Upper lobe of left lung (tissue), 6 donors: Measurements from ENCODE around the gene FARP1. TPM values are rescaled to one million over a fixed set of nuclear protein-coding genes. Genes with fewer than 3 reads are reported as not detected.

Source experiments
- ATAC-seq, 2 donors: fragments of 200-7000 bp; cut with Tn5 transposase; one replicate each; pipeline ENCODE4 v1.9.1; 2022; ENCODE audit warnings: mild to moderate bottlenecking in 2 of 2, moderate library complexity in 2 of 2; ENCODE audit not compliant: low FRiP score in 2 of 2
- DNase-seq, 2 donors: peaks; one replicate each; pipeline ENCODE4 v3.0.0-alpha.2; 2019 to 2020
- H3K27ac ChIP-seq, 4 donors: fragments of 200-600 bp; sonication (generic); one replicate each; pipeline ENCODE4 v1.5.1; 2016 to 2019
- H3K27me3 ChIP-seq, 4 donors: fragments of 200-600 bp; sonication (generic); one replicate each; pipeline ENCODE4 v1.5.1; 2017 to 2019
- H3K36me3 ChIP-seq, 4 donors: fragments of 200-600 bp; sonication (generic); one replicate each; pipeline ENCODE4 v1.5.1; 2016 to 2019
- H3K4me1 ChIP-seq, 4 donors: fragments of 200-600 bp; sonication (generic); one replicate each; pipeline ENCODE4 v1.5.1; 2018 to 2019
- H3K4me3 ChIP-seq, 4 donors: fragments of 200-600 bp; sonication (generic); one replicate each; pipeline ENCODE4 v1.5.1; 2017 to 2019; ENCODE audit warnings: mild to moderate bottlenecking in 2 of 4, moderate library complexity in 1 of 4
- H3K9me3 ChIP-seq, 4 donors: fragments of 200-600 bp; sonication (generic); one replicate each; pipeline ENCODE4 v1.5.1; 2018 to 2019
- EP300 ChIP-seq, 4 donors: sonication (generic); formaldehyde crosslinking; IDR thresholded peaks; one replicate each; pipeline ENCODE4 v1.5.1; 2017; ENCODE audit warnings: antibody characterized with exemption in 4 of 4, control low read depth in 2 of 4
- POLR2A ChIP-seq, 4 donors: fragments of 450-650 bp; IDR thresholded peaks; one replicate each; pipeline ENCODE4 v1.5.1; 2016 to 2017; ENCODE audit warnings: antibody characterized with exemption in 4 of 4, mild to moderate bottlenecking in 2 of 4
- POLR2AphosphoS5 ChIP-seq, 2 donors: sonication (generic); formaldehyde crosslinking; IDR thresholded peaks; one replicate each; pipeline ENCODE4 v1.5.1; 2017; ENCODE audit warnings: antibody characterized with exemption in 2 of 2
- WGBS, 2 donors: methylation state at CpG; one replicate each; pipeline ENCODE4 v1.1.5; 2017 to 2018; 5-methylcytosine and 5-hydroxymethylcytosine counted together
- total RNA-seq, 6 donors: library from RNA; depleted of rRNA in 4 of 6; stranded (reverse); fragments of >200 nt in 4 of 6; gene quantifications; one replicate each; pipeline versions ENCODE4 v1.1.0 to v1.2.1, GENCODE V29; 2016 to 2021
- TF ChIP-seq, protein P1 (sequence below), 6 experiments: fragments of 450-650 bp in 4 of 6; fragments of 200-600 bp in 2 of 6; sonication (generic) in 2 of 6; IDR thresholded peaks; one replicate each; pipeline ENCODE4 v1.5.1; 2016 to 2019; ENCODE audit warnings: antibody characterized with exemption in 6 of 6
- donor health status: DM: no; HTN: no; CAD: no; lungs with moderate emphysema.
- donor health status: DM: no; HTN: yes; CAD: no; lungs with severe emphysema.

Gene FARP1
- total RNA-seq, 6 donors from 2014 or later: 65.7 to 111 (median 91.8) TPM

DNA sequence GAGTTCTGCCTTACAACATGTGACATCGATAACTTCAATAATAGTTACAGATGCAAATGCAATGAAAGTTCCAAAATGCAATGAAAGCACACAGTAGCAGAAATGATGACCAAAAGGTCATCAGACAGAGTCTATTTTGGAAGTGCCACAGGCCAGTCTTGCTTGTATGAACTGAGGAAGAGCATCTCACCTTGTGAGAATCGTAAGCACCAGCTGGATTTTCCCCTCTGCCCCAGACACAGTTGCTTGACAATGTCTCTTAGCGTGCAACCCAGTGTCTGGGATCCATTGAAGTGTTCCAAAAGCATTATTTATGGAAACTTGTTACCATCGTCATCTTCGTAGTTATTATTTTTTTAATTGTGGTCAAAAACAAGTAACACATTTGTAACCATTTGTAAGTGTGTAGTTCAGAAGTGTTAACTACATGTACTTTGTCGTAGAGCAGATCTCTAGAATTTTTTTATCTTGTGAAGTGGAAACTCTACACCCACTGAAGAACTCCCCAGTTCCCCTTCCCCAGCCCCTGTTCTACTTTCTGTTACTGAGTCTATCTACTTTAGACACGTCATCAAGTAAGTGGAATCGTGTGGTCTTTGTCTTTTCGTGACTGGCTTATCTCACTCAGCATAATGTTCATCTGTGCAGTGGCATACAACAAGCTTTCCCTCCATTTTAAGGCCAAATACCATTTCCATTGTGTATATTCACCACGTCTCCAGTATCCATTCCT lies 204.2 kb downstream of the FARP1 start:
- WGBS, 2 donors: 91 to 94% methylated on average over 10 of the region's 10 CpGs
- no peak for TF ChIP-seq POLR2A (IDR thresholded peaks at IDR 0.05)
- TF ChIP-seq EP300 (IDR thresholded peaks at IDR 0.05): no peak
- TF ChIP-seq, protein P1, sequence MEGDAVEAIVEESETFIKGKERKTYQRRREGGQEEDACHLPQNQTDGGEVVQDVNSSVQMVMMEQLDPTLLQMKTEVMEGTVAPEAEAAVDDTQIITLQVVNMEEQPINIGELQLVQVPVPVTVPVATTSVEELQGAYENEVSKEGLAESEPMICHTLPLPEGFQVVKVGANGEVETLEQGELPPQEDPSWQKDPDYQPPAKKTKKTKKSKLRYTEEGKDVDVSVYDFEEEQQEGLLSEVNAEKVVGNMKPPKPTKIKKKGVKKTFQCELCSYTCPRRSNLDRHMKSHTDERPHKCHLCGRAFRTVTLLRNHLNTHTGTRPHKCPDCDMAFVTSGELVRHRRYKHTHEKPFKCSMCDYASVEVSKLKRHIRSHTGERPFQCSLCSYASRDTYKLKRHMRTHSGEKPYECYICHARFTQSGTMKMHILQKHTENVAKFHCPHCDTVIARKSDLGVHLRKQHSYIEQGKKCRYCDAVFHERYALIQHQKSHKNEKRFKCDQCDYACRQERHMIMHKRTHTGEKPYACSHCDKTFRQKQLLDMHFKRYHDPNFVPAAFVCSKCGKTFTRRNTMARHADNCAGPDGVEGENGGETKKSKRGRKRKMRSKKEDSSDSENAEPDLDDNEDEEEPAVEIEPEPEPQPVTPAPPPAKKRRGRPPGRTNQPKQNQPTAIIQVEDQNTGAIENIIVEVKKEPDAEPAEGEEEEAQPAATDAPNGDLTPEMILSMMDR (IDR thresholded peaks at IDR 0.05): no peak
- TF ChIP-seq POLR2AphosphoS5 (IDR thresholded peaks at IDR 0.05): no peak
- no peaks in the 10 kb centered on the region for H3K4me1 ChIP-seq
- no peaks in the 10 kb centered on the region for H3K9me3 ChIP-seq
- H3K4me3 ChIP-seq: no peak overlapping the region
- peaks cover 0 to 3% (median 0%) of the 10 kb centered on the region in 4 donors for H3K36me3 ChIP-seq
- ATAC-seq (no peak), DNase-seq (no peak)
- H3K27me3 ChIP-seq: no peaks in the 10 kb centered on the region
- no peak overlapping the region for H3K27ac ChIP-seq

DNA sequence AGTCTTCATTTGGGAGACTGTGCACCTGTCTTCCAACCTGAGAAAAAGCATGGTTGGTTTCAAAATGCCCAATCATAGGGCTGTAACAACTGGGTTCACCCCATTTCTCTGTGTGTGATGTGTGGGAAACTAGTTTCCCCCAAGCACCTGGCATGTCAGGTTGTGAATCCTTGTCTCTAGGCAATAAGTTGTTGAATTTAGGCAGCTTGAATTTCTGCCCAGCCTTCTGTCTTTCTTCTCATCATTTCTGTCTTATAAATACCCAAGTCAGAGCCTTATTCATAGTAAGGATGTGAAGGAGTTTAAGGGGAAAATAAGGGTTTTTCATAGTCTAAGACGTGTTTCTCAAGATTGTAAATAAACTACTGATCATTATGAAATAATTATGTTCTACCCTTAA lies 204.9 kb downstream of the FARP1 start:
- Histone ChIP-seq H3K36me3 (peaks cover 0 to 3% (median 0%) of the 10 kb centered on the region in 4 donors), H3K27me3 (no peaks in the 10 kb centered on the region), H3K9me3 (no peaks in the 10 kb centered on the region), H3K27ac (no peak overlapping the region), H3K4me1 (no peaks in the 10 kb centered on the region), H3K4me3 (no peak overlapping the region)
- 78 to 94% methylated on average over 1 of the region's 1 CpG for WGBS, 2 donors
- no peak for ATAC-seq
- TF ChIP-seq, protein P1 (IDR thresholded peaks at IDR 0.05): no peak
- TF ChIP-seq EP300 (IDR thresholded peaks at IDR 0.05) (no peak), POLR2AphosphoS5 (IDR thresholded peaks at IDR 0.05) (no peak), POLR2A (IDR thresholded peaks at IDR 0.05) (no peak)
- no peak for DNase-seq

DNA sequence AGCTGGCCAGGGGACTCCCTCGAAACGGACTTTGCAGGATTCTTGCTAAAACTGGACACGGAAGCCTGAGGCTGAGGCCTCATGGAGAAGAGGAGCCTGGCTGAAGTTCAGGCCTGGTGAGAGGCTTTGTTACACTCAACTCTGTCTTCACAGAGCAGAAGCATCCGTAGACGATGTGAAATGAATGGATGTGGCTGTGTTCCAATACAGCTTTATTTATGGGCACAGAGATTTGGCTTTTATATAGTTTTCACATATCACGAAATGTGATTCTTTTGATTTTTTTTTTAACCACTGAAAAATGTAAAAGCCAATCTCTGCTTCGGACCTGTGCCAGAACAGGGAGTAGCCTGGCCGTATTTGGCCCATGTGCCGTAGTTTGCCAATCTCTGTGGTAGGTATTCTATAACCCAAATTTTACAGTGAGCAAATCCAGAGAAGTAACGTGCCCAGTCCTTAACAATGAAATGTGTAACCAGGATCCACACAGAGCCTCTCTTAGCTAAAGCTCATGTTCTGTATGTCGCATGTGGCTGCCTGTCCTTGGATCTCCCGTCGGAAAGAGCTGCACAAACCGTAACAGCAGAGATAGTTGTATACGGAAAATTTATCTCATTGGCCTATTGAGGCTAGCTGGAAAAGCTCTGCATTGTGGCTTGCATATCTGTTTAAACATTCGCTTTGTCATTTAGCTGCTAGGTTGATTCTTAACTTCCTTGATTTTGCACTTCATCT lies 205.7 kb downstream of the FARP1 start:
- TF ChIP-seq, protein P1 (IDR thresholded peaks at IDR 0.05): no peak
- WGBS, 2 donors: 85 to 92% methylated on average over 16 of the region's 16 CpGs

DNA sequence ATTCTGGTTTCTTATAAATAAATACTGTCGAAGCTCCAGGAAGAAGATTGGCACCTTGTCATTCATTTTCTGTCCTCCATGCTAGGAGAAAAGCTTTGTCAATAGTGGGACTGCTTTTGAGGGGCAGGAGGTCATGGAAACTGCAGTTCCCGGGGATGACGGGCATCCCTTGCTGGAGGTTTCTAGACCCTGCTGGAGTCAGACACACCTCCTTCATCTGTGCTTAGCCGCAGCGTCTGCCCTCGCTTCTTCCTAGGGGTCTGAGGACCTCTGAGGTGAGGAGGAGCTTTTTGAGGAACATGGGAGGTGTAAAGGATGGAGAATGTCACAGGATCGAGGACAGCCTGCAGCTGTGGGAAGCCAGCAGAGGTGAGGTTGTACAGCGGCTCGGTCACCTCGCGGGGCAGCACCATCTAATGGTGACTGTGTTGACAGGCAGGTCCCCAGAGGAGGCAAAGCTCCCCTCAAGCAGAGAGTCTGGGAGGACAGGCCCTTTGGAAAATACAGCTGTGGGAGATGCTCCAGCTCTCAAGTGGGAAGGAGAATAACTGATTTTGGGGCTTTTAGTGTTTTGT lies 206.9 kb downstream of the FARP1 start:
- Histone ChIP-seq H3K36me3 (no peaks in the 10 kb centered on the region), H3K9me3 (no peaks in the 10 kb centered on the region), H3K4me3 (no peak overlapping the region), H3K27ac (no peak overlapping the region), H3K4me1 (no peaks in the 10 kb centered on the region), H3K27me3 (no peaks in the 10 kb centered on the region)
- ATAC-seq: peak in 1 of 2 donors; percentile 23
- WGBS, 2 donors: 60 to 67% methylated on average over 11 of the region's 11 CpGs
- DNase-seq: peak; percentile 25 to 40
- no peak for TF ChIP-seq POLR2A (IDR thresholded peaks at IDR 0.05)
- TF ChIP-seq, protein P1 (IDR thresholded peaks at IDR 0.05): peak in 3 of 6 experiments; percentile 19 to 35 (median 30)

More for the DNA sequence above, 205.7 kb downstream of the FARP1 start:
- DNase-seq: no peak
- no peak overlapping the region for H3K27ac ChIP-seq
- no peaks in the 10 kb centered on the region for H3K27me3 ChIP-seq
- no peak overlapping the region for H3K4me3 ChIP-seq
- no peak for ATAC-seq
- peaks cover 0 to 3% (median 0%) of the 10 kb centered on the region in 4 donors for H3K36me3 ChIP-seq
- H3K9me3 ChIP-seq: no peaks in the 10 kb centered on the region
- H3K4me1 ChIP-seq: no peaks in the 10 kb centered on the region
